ENCODE data around the gene BRD3.
"Not testable (repeated sequence)": the region's sequence is repeated elsewhere in the genome, so short reads cannot be mapped to it uniquely, and the experiment has no call there.

The BRD3 gene

GRCh38 chr9:134067904-134068743 lies at the start of gene BRD3:
BRD3 (minus strand) TSS chr9:134068026; CDS start chr9:134053477, 14,549 bp downstream.
- H3K4me1 Mint-ChIP-seq = peaks cover 29% of the 10 kb centered on the region

DNA sequence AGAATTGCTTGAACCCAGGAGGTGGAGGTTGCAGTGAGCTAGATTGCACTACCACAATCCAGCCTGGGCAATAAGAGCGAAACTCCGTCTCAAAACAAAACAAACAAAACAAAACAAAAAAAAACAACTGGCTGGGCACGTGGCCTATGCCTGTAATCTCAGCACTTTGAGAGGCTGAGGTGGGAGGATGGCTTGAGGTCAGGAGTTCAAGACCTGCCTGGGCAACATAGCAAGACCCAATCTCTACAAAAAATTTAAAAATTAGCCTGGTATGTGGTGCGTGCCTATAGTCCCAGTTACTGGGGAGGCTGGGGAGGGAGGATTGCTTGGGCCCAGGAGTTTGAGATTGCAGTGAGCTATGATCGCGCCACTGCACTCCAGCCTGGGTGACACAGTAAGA lies 44.7 kb upstream of the BRD3 start:
- H3K9me3 Mint-ChIP-seq = no peaks in the 10 kb centered on the region
- no peak overlapping the region for H3K4me3 Mint-ChIP-seq
- no peaks in the 10 kb centered on the region for H3K4me1 Mint-ChIP-seq
- DNase-seq (ENCODE audit: low spot score in 2 of 2) = no peak
- ATAC-seq = no peak
- H3K36me3 Mint-ChIP-seq = no peaks in the 10 kb centered on the region
- H3K27ac Mint-ChIP-seq = no peak overlapping the region

More at GRCh38 chr9:134067904-134068743, at the start of gene BRD3:
- Mint-ChIP-seq H3K4me3 (peak within 1 kb of the TSS; percentile 83), H3K36me3 (no peaks in the 10 kb centered on the region), H3K9me3 (no peaks in the 10 kb centered on the region), H3K27ac (peak within 1 kb of the TSS; percentile 67)
- peak; percentile 71 to 88 for DNase-seq (ENCODE audit: low spot score in 2 of 2)
- peak; percentile 91 for ATAC-seq

GRCh38 chr9:134111064-134111463 lies 43.2 kb upstream of the BRD3 start:
- H3K9me3 Mint-ChIP-seq = no peaks in the 10 kb centered on the region
- no peak for DNase-seq (ENCODE audit: low spot score in 2 of 2)
- H3K27ac Mint-ChIP-seq = no peak overlapping the region

GRCh38 chr9:134103391-134103998 lies 35.7 kb upstream of the BRD3 start:
- Mint-ChIP-seq H3K36me3 (no peaks in the 10 kb centered on the region), H3K9me3 (no peaks in the 10 kb centered on the region), H3K4me1 (no peaks in the 10 kb centered on the region), H3K27ac (no peak overlapping the region), H3K4me3 (no peak overlapping the region)
- no peak for DNase-seq (ENCODE audit: low spot score in 2 of 2)
- no peak for ATAC-seq

More at GRCh38 chr9:134111064-134111463, 43.2 kb upstream of the BRD3 start:
- Mint-ChIP-seq H3K4me1 (no peaks in the 10 kb centered on the region), H3K4me3 (no peak overlapping the region), H3K36me3 (no peaks in the 10 kb centered on the region)
- no peak for ATAC-seq

GRCh38 chr9:134101623-134102149 lies 33.9 kb upstream of the BRD3 start:
- no peaks in the 10 kb centered on the region for H3K36me3 Mint-ChIP-seq
- no peak for DNase-seq (ENCODE audit: low spot score in 2 of 2)
- H3K4me3 Mint-ChIP-seq = no peak overlapping the region

GRCh38 chr9:134101133-134101532 lies 33.3 kb upstream of the BRD3 start:
- not testable (repeated sequence) for H3K4me3 Mint-ChIP-seq; ATAC-seq; H3K4me1 Mint-ChIP-seq; DNase-seq (ENCODE audit: low spot score in 2 of 2); H3K9me3 Mint-ChIP-seq; H3K36me3 Mint-ChIP-seq; H3K27ac Mint-ChIP-seq

More at GRCh38 chr9:134101623-134102149, 33.9 kb upstream of the BRD3 start:
- H3K27ac Mint-ChIP-seq = no peak overlapping the region
- H3K9me3 Mint-ChIP-seq = no peaks in the 10 kb centered on the region
- H3K4me1 Mint-ChIP-seq = no peaks in the 10 kb centered on the region
- ATAC-seq = no peak

- no peak for ATAC-seq
- Mint-ChIP-seq H3K4me1 (no peaks in the 10 kb centered on the region), H3K27ac (no peak overlapping the region), H3K36me3 (no peaks in the 10 kb centered on the region), H3K4me3 (no peak overlapping the region), H3K9me3 (no peaks in the 10 kb centered on the region)
- no peak for DNase-seq (ENCODE audit: low spot score in 2 of 2)
Observed at GRCh38 chr9:134100040-134100439, 32.2 kb upstream of the BRD3 start.

DNA sequence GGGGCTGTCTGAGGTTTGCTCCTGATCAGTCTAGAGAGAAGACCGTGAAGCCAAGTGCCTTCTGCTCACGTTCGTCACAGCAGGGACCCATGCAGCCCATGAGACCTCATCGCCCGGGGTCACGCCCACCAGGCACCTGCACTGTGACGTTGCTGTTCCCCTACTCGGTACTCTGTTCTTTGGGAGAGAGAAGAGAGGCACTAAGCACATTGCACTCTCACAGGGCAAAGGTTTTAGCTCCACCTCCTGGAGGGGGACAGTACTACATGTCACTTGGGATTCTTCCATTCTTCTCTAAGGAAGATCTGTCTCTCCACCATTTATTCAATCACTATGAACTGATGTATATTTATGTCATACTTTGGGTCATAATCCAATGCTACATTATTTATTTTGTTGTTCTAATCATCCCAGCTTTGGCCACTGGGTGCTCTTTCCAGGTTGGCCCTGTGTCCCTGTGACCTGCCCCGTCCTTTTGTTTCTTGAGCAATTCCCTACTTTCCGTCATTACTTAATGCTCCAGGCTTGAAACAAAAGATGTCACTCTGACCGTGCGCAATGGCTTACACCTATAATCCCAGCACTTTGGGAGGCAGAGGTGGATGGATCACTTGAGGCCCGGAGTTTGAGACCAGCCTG lies 31.4 kb upstream of the BRD3 start:
- ATAC-seq = peak; percentile 72
- peak; percentile 36 to 74 for DNase-seq (ENCODE audit: low spot score in 2 of 2)
- Mint-ChIP-seq H3K36me3 (no peaks in the 10 kb centered on the region), H3K4me1 (no peaks in the 10 kb centered on the region), H3K27ac (no peak overlapping the region), H3K9me3 (no peaks in the 10 kb centered on the region), H3K4me3 (no peak overlapping the region)

GRCh38 chr9:134089972-134090371 lies 22.1 kb upstream of the BRD3 start:
- Mint-ChIP-seq H3K4me3 (no peak overlapping the region), H3K36me3 (no peaks in the 10 kb centered on the region), H3K4me1 (no peaks in the 10 kb centered on the region), H3K27ac (no peak overlapping the region), H3K9me3 (peaks cover 2% of the 10 kb centered on the region)
- no peak for DNase-seq (ENCODE audit: low spot score in 2 of 2)
- ATAC-seq = peak; percentile 32

DNA sequence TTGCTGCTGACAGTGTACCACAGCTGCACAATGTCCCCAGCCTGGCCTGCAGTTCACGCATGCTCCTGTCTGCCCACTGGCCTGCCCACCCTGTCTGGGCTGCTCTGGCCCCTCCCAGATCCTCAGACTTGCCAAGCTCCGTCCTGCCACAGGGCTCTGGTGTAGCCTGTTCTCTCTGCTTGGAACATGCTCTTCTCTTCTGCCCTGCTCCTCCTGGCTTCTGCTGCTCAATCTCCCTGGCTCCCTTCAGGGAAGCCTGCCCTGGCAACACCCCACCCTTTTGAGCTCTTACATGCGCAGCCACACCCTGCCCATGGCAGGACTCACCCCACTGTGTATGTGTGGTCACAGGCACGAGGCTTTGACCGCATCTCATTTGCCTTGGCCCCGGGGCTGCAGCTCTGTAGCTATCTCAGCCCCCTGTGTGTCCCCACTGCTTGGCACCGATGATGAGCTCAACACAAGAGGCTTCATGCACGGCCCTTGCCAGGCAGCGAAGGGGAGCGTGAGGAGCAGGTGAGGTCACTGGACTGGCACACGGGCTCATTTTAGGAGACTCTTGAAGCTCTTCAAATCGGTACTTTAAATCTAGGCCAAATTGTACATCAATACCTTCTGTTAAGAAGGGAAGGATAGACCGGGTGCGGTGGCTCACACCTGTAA lies 20.4 kb upstream of the BRD3 start:
- DNase-seq (ENCODE audit: low spot score in 2 of 2) (no peak), ATAC-seq (no peak)
- Mint-ChIP-seq H3K4me1 (no peaks in the 10 kb centered on the region), H3K36me3 (no peaks in the 10 kb centered on the region), H3K27ac (no peak overlapping the region), H3K9me3 (peaks cover 2% of the 10 kb centered on the region), H3K4me3 (no peak overlapping the region)

DNA sequence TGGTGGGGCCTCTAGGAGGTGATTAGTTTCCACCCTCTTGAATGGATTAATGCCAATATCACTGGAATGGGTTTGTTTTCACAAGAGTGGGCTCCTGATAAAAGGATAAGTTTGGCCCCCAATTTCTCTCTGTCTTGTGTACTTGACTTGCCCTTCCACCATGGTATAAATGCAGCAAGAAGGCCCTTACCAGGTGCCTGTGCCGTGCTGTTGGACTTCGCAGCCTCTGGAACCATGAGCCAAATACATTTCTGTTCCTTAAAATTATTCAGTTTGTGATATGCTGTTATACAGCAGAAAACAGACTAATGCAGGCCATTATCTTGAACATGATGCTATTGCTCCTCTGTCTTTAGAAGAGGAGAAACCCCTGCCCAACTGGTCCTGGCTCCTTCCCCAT lies 17.8 kb upstream of the BRD3 start:
- Mint-ChIP-seq H3K27ac (no peak overlapping the region), H3K9me3 (peaks cover 2% of the 10 kb centered on the region)

DNA sequence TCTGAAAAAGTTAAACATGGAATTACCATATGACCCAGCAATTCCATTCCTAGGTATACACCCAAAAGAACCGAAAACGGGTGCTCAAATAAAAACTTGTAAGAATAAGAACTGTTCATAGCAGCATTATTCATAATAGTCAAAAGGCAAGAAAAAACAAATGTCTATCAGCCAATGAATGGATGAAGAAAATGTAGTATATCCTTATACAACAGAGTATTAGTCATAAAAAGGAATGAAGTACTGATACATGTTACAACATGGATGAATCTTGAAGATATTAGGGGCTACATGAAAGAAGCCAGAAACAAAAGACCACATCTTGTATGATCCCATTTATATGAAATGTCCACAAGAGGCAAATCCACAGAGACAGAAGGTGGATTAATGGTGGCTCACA lies 15.6 kb upstream of the BRD3 start:
- Mint-ChIP-seq H3K9me3 (peaks cover 2% of the 10 kb centered on the region), H3K27ac (no peak overlapping the region), H3K36me3 (no peaks in the 10 kb centered on the region), H3K4me1 (no peaks in the 10 kb centered on the region), H3K4me3 (no peak overlapping the region)
- DNase-seq (ENCODE audit: low spot score in 2 of 2) = no peak
- no peak for ATAC-seq

More for the DNA sequence above, 17.8 kb upstream of the BRD3 start:
- no peak for DNase-seq (ENCODE audit: low spot score in 2 of 2)
- no peak for ATAC-seq
- Mint-ChIP-seq H3K4me3 (no peak overlapping the region), H3K36me3 (no peaks in the 10 kb centered on the region), H3K4me1 (no peaks in the 10 kb centered on the region)

DNA sequence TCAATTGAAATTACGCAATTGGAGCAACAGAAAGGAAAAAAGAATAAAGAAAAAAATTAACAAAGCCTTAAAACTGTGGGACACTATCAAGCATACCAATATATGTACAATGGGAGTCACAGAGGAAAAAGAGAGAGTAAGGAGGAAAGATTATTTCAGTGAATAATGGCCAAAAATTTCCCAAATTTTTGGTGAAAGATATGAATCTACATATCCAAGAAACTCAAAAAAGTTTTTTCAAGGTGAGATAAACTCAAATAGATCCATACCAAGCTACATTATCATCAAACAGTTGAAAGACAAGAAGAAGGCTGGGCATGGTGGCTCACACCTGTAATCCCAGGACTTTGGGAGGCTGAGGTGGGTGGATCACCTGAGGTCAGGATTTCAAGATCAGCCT lies 8.8 kb upstream of the BRD3 start:
- Mint-ChIP-seq H3K4me1 (no peaks in the 10 kb centered on the region), H3K9me3 (peaks cover 6% of the 10 kb centered on the region), H3K27ac (no peak overlapping the region), H3K36me3 (no peaks in the 10 kb centered on the region), H3K4me3 (no peak overlapping the region)
- DNase-seq (ENCODE audit: low spot score in 2 of 2) (no peak), ATAC-seq (no peak)

DNA sequence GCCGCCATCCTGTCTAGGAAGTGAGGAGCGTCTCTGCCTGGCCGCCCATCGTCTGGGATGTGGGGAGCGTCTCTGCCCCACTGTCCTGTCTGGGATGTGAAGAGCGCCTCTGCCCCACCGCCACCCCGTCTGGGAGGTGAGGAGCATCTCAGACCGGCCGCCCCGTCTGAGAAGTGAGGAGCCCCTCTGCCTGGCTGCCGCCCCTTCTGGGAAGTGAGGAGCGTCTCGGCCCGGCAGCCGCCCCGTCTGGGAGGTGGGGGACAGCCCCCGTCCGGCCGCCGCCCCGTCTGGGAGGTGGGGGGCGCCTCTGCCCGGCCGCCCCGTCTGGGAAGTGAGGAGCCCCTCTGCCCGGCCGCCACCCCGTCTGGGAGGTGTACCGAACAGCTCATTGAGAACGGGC lies 7.9 kb upstream of the BRD3 start:
- not testable (repeated sequence) for H3K36me3 Mint-ChIP-seq; H3K9me3 Mint-ChIP-seq; H3K27ac Mint-ChIP-seq; DNase-seq (ENCODE audit: low spot score in 2 of 2); H3K4me1 Mint-ChIP-seq; H3K4me3 Mint-ChIP-seq; ATAC-seq

GRCh38 chr9:134073500-134073899 lies 5.7 kb upstream of the BRD3 start:
- ATAC-seq (no peak), DNase-seq (ENCODE audit: low spot score in 2 of 2) (no peak)
- H3K4me3 Mint-ChIP-seq = no peak overlapping the region
- peaks cover 6% of the 10 kb centered on the region for H3K9me3 Mint-ChIP-seq
- no peaks in the 10 kb centered on the region for H3K36me3 Mint-ChIP-seq
- no peak overlapping the region for H3K27ac Mint-ChIP-seq
- H3K4me1 Mint-ChIP-seq = no peaks in the 10 kb centered on the region
